Keratinocyte (primary cell): ENCODE results near the gene ABI3BP.

Experiments used
- CTCF ChIP-seq, 3 experiments: IDR thresholded peaks in 1 of 3; conservative IDR thresholded peaks in 1 of 3; optimal IDR thresholded peaks in 1 of 3; 2 replicates in 2 of 3; 3 replicates in 1 of 3; pipeline versions ENCODE3 to v1.5.1; 2011; ENCODE audit warnings: low read length in 3 of 3, mild to moderate bottlenecking in 3 of 3, moderate library complexity in 2 of 3, control low read depth in 1 of 3, inconsistent platforms in 1 of 3; ENCODE audit not compliant: insufficient read depth in 2 of 3; ENCODE audit errors: extremely low read depth in 1 of 3
- EZH2 ChIP-seq: IDR thresholded peaks from one replicate; pipeline ENCODE4 v1.6.1; 2012; ENCODE audit warnings: inconsistent platforms, mild to moderate bottlenecking, low read length, moderate library complexity

GRCh38 chr3:100927775-100928174, 65.4 kb downstream of the ABI3BP start:
- TF ChIP-seq CTCF (optimal IDR thresholded peaks at IDR 0.05 in 1 of 3, IDR thresholded peaks at IDR 0.05 in 1 of 3, conservative IDR thresholded peaks at IDR 0.05 in 1 of 3; ENCODE audit: extremely low read depth in 1 of 3, insufficient read depth in 2 of 3, low read length in 3 of 3) (no peak), EZH2 (no peak)
